Gastrocnemius medialis (tissue), 4 donors: ENCODE measurements around the gene SPACA6. TPM values are rescaled to one million over a fixed set of nuclear protein-coding genes. Genes with fewer than 3 reads are reported as not detected.

Experiments
- ATAC-seq, 2 donors: fragments of 150-250 bp; one replicate each; pipeline ENCODE4 v1.9.1; 2016
- DNase-seq, 2 donors: peaks; one replicate each; pipeline ENCODE4 v3.0.0-alpha.2; 2019
- H3K27ac ChIP-seq, 4 donors: fragments of 200-600 bp; sonication (generic); 1 replicate in 1 of 4; 2 replicates in 3 of 4; pipeline ENCODE4 v1.5.1; 2016 to 2018; ENCODE audit warnings: mild to moderate bottlenecking in 2 of 4, moderate library complexity in 1 of 4
- H3K27me3 ChIP-seq, 3 donors: fragments of 200-600 bp; sonication (generic) in 2 of 3; 1 replicate in 1 of 3; 2 replicates in 2 of 3; pipeline versions ENCODE4 v1.5.1 to v1.6.0; 2016 to 2019; ENCODE audit warnings: mild to moderate bottlenecking in 1 of 3, moderate library complexity in 1 of 3
- H3K36me3 ChIP-seq, 2 donors: fragments of 200-600 bp; sonication (generic) in 1 of 2; one replicate each; pipeline ENCODE4 v1.5.1; 2017 to 2018
- H3K4me1 ChIP-seq, 2 donors: fragments of 200-600 bp; sonication (generic) in 1 of 2; one replicate each; pipeline ENCODE4 v1.5.1; 2016 to 2017; ENCODE audit warnings: mild to moderate bottlenecking in 2 of 2
- H3K4me3 ChIP-seq, 4 donors: fragments of 200-600 bp; sonication (generic) in 3 of 4; 1 replicate in 1 of 4; 2 replicates in 3 of 4; pipeline ENCODE4 v1.5.1; 2016 to 2019; ENCODE audit warnings: mild to moderate bottlenecking in 2 of 4
- H3K9me3 ChIP-seq, 3 donors: fragments of 200-600 bp; sonication (generic) in 2 of 3; 1 replicate in 1 of 3; 2 replicates in 2 of 3; pipeline ENCODE4 v1.5.1; 2016 to 2019
- CTCF ChIP-seq, 5 experiments: fragments of 450-650 bp in 3 of 5; fragments of 200-600 bp in 2 of 5; sonication (generic) in 2 of 5; IDR thresholded peaks in 4 of 5; conservative IDR thresholded peaks in 1 of 5; 1 replicate in 4 of 5; 2 replicates in 1 of 5; pipeline ENCODE4 v1.5.1; 2016 to 2019; ENCODE audit warnings: antibody characterized with exemption in 5 of 5, mild to moderate bottlenecking in 3 of 5, moderate library complexity in 3 of 5
- POLR2A ChIP-seq, 2 donors: fragments of 450-650 bp; IDR thresholded peaks; one replicate each; pipeline ENCODE4 v1.6.1; 2017; ENCODE audit warnings: antibody characterized with exemption in 2 of 2, mild to moderate bottlenecking in 2 of 2, moderate library complexity in 2 of 2
- in situ Hi-C, 4 donors: fragments of 200-750 bp; cut with MboI; loops; one replicate each; pipeline versions ENCODE4 v1.15.0 to v1.8.0; 2017; ENCODE audit warnings: low sequenced_read_pairs in 4 of 4
- intact Hi-C: fragments of 100-400 bp; cut with DNase I; formaldehyde crosslinking; loops from one replicate; pipeline ENCODE4 v1.15.1; 2023; ENCODE audit warnings: low total_unique reads
- total RNA-seq, 4 donors: library from RNA; depleted of rRNA; stranded (reverse); fragments of >200 nt; gene quantifications; one replicate each; pipeline versions ENCODE4 v1.1.0 to v1.2.3, GENCODE V29; 2016

SPACA6 gene
- total RNA-seq, 4 donors from 2014 or later, result 0.64 to 0.94 (median 0.71) TPM; not detected in 1

GRCh38 chr19:51663650-51664049, 29.5 kb upstream of the SPACA6 start:
- H3K9me3 ChIP-seq, result no peaks in the 10 kb centered on the region
- no peak for TF ChIP-seq CTCF (IDR thresholded peaks at IDR 0.05 in 4 of 5, conservative IDR thresholded peaks at IDR 0.05 in 1 of 5)
- TF ChIP-seq POLR2A (IDR thresholded peaks at IDR 0.05), result no peak
- intact Hi-C loops, result loop anchor here (10.0 kb wide), 1 partner anchor 111 kb away; no protein-coding TSS in a partner anchor
- no peak overlapping the region for H3K27ac ChIP-seq
- no peak for DNase-seq
- no peaks in the 10 kb centered on the region for H3K36me3 ChIP-seq
- H3K27me3 ChIP-seq, result peaks cover 0 to 7% (median 0%) of the 10 kb centered on the region in 3 donors
- in situ Hi-C loops, result loop anchor here in 3 of 4 donors (10.0 to 25.0 kb wide), 3 partner anchors 59 to 201 kb away; partner anchors contain the start of genes SIGLEC8 (in 2 of the 3) and CEACAM18 (in 1 of the 3)
- ATAC-seq, result no peak
- no peaks in the 10 kb centered on the region for H3K4me1 ChIP-seq
- no peak overlapping the region for H3K4me3 ChIP-seq

DNA sequence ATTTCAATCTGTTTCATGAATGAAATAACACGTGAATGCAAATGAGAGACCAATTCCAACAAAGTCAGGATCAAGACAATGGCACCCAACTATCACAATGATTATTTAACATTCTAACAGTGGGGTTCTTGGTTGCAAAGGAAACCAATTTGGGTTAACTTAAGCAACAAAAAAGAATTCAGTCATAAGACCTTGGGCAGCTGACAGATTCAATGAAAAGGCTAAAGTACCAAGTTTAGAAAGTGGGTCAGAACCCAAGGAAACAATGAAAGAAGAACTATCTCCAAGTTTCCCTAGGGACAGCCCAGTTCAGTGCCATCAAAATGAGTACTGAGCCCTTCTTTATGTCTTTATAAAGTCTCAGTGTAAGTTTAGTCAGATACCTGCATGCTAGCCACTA, 29.0 kb upstream of the SPACA6 start:
- TF ChIP-seq CTCF (IDR thresholded peaks at IDR 0.05 in 4 of 5, conservative IDR thresholded peaks at IDR 0.05 in 1 of 5) (no peak), POLR2A (IDR thresholded peaks at IDR 0.05) (no peak)
- DNase-seq, result no peak
- no peak for ATAC-seq
- Histone ChIP-seq H3K4me3 (no peak overlapping the region), H3K27ac (no peak overlapping the region), H3K27me3 (peaks cover 0 to 7% (median 0%) of the 10 kb centered on the region in 3 donors), H3K36me3 (no peaks in the 10 kb centered on the region), H3K4me1 (no peaks in the 10 kb centered on the region), H3K9me3 (no peaks in the 10 kb centered on the region)
- in situ Hi-C loops, result loop anchor here in 3 of 4 donors (10.0 to 25.0 kb wide), 3 partner anchors 59 to 202 kb away; partner anchors contain the start of genes SIGLEC8 (in 2 of the 3) and CEACAM18 (in 1 of the 3)
- intact Hi-C loops, result loop anchor here (10.0 kb wide), 1 partner anchor 111 kb away; no protein-coding TSS in a partner anchor

GRCh38 chr19:51664997-51665396, 28.1 kb upstream of the SPACA6 start:
- H3K4me1 ChIP-seq, result no peaks in the 10 kb centered on the region
- no peaks in the 10 kb centered on the region for H3K36me3 ChIP-seq
- peaks cover 0 to 7% (median 0%) of the 10 kb centered on the region in 3 donors for H3K27me3 ChIP-seq
- H3K27ac ChIP-seq, result no peak overlapping the region
- in situ Hi-C loops, result loop anchor here in 3 of 4 donors (10.0 to 25.0 kb wide), 3 partner anchors 60 to 203 kb away; partner anchors contain the start of genes SIGLEC8 (in 2 of the 3) and CEACAM18 (in 1 of the 3)
- intact Hi-C loops, result loop anchor here (10.0 kb wide), 1 partner anchor 110 kb away; no protein-coding TSS in a partner anchor
- no peak for ATAC-seq
- no peaks in the 10 kb centered on the region for H3K9me3 ChIP-seq
- TF ChIP-seq POLR2A (IDR thresholded peaks at IDR 0.05) (no peak), CTCF (IDR thresholded peaks at IDR 0.05 in 4 of 5, conservative IDR thresholded peaks at IDR 0.05 in 1 of 5) (no peak)
- no peak for DNase-seq
- H3K4me3 ChIP-seq, result no peak overlapping the region

GRCh38 chr19:51668216-51668615, 24.9 kb upstream of the SPACA6 start:
- no peaks in the 10 kb centered on the region for H3K9me3 ChIP-seq
- ATAC-seq, result no peak
- TF ChIP-seq CTCF (IDR thresholded peaks at IDR 0.05 in 4 of 5, conservative IDR thresholded peaks at IDR 0.05 in 1 of 5), result no peak
- TF ChIP-seq POLR2A (IDR thresholded peaks at IDR 0.05), result no peak
- H3K27me3 ChIP-seq, result peaks cover 0 to 7% (median 0%) of the 10 kb centered on the region in 3 donors
- intact Hi-C loops (loop anchor here (10.0 kb wide), 1 partner anchor 107 kb away; no protein-coding TSS in a partner anchor), in situ Hi-C loops (loop anchor here in 3 of 4 donors (10.0 to 25.0 kb wide), 3 partner anchors 63 to 206 kb away; partner anchors contain the start of genes SIGLEC8 (in 2 of the 3) and CEACAM18 (in 1 of the 3))
- no peaks in the 10 kb centered on the region for H3K4me1 ChIP-seq
- no peaks in the 10 kb centered on the region for H3K36me3 ChIP-seq
- H3K27ac ChIP-seq, result no peak overlapping the region
- DNase-seq, result no peak
- H3K4me3 ChIP-seq, result no peak overlapping the region
